Endothelial cell of umbilical vein (primary cell): Measurements from ENCODE around the gene ARHGAP11B.
"Not testable (repeated sequence)": the region's sequence is repeated elsewhere in the genome, so short reads cannot be mapped to it uniquely, and the experiment has no call there.

Experiments
- BruUV-seq: library from RNA; stranded (reverse); fragments of 400-500 nt; replicated peaks from 2 replicates; lab custom pipeline; 2021; lab: Mats Ljungman, UMichigan
- CTCF ChIA-PET: fragments of 300-600, 350-600 bp; sonication (Branson Sonifier 250); formaldehyde crosslinking; loops from one replicate; lab custom pipeline; 2021; ENCODE audit warnings: antibody characterized with exemption, inconsistent platforms; lab: Charles Lee
- POLR2A ChIA-PET: fragments of 300-600, 350-600 bp; sonication (Branson Sonifier 250); formaldehyde crosslinking; loops from one replicate; lab custom pipeline; 2021; ENCODE audit warnings: antibody characterized with exemption, inconsistent platforms; lab: Charles Lee
- DNase-seq: peaks from one replicate; pipeline ENCODE4 v3.0.0-alpha.2; 2011; ENCODE audit warnings: low read depth, low spot score
- FAIRE-seq: peaks from 2 replicates; lab custom pipeline; 2011; peaks lifted over from hg19 to GRCh38; lab: Jason Lieb, UNC
- H2AFZ ChIP-seq: 2 replicates; pipeline ENCODE4 v1.6.0; 2012; ENCODE audit warnings: low read depth, low read length, control low read depth, inconsistent platforms
- H3K27ac ChIP-seq: 2 replicates; pipeline ENCODE4 v1.5.1; 2011; ENCODE audit warnings: low read depth, mild to moderate bottlenecking, control low read depth, low read length, moderate library complexity; ENCODE audit not compliant: insufficient read depth
- H3K27me3 ChIP-seq, 2 experiments: 2 replicates each; pipeline versions ENCODE4 v1.6.0 to v1.6.1; 2011; ENCODE audit warnings: low read length in 2 of 2, mixed read lengths in 1 of 2; ENCODE audit not compliant: control insufficient read depth in 2 of 2, insufficient read depth in 2 of 2
- H3K36me3 ChIP-seq, 2 experiments: 2 replicates in 1 of 2; 3 replicates in 1 of 2; pipeline ENCODE4 v1.5.1; 2011; ENCODE audit warnings: low read length in 2 of 2, mild to moderate bottlenecking in 1 of 2, moderate library complexity in 1 of 2; ENCODE audit not compliant: control insufficient read depth in 2 of 2, insufficient read depth in 2 of 2; ENCODE audit errors: extremely low read depth in 1 of 2
- H3K4me1 ChIP-seq: 3 replicates; pipeline ENCODE4 v1.5.1; 2011; ENCODE audit warnings: mild to moderate bottlenecking, low read length; ENCODE audit not compliant: control insufficient read depth, insufficient read depth; ENCODE audit errors: extremely low read depth
- H3K4me2 ChIP-seq: 2 replicates; pipeline ENCODE4 v1.6.1; 2011; ENCODE audit warnings: low read length, control low read depth, mixed read lengths; ENCODE audit not compliant: insufficient read depth
- H3K4me3 ChIP-seq, 3 experiments: fragments of 200-600 bp in 1 of 3; sonication (generic), shearing (Covaris generic) in 1 of 3; replicated peaks in 1 of 3; 2 replicates each; pipeline ENCODE4 v1.5.1; 2011 to 2016; ENCODE audit warnings: control low read depth in 3 of 3, low read length in 3 of 3, mild to moderate bottlenecking in 2 of 3, inconsistent platforms in 1 of 3, low read depth in 1 of 3, moderate library complexity in 1 of 3; ENCODE audit not compliant: insufficient read depth in 1 of 3
- H3K79me2 ChIP-seq: 2 replicates; pipeline ENCODE4 v1.6.0; 2012; ENCODE audit warnings: low read length, inconsistent platforms; ENCODE audit not compliant: control insufficient read depth, insufficient read depth
- H3K9ac ChIP-seq: replicated peaks from 2 replicates; pipeline ENCODE3; 2011; ENCODE audit warnings: low read length, control low read depth; ENCODE audit not compliant: insufficient read depth; ENCODE audit errors: extremely low read depth
- H3K9me1 ChIP-seq: replicated peaks from 3 replicates; pipeline ENCODE4 v1.6.0; 2011; ENCODE audit warnings: mild to moderate bottlenecking, low read length; ENCODE audit not compliant: control insufficient read depth, insufficient read depth; ENCODE audit errors: extremely low read depth
- H3K9me3 ChIP-seq: replicated peaks from 2 replicates; pipeline ENCODE4 v1.5.1; 2012; ENCODE audit warnings: low read length, inconsistent platforms; ENCODE audit not compliant: control insufficient read depth, insufficient read depth
- H4K20me1 ChIP-seq: replicated peaks from 2 replicates; pipeline ENCODE3; 2011; ENCODE audit warnings: mild to moderate bottlenecking, low read length; ENCODE audit not compliant: control insufficient read depth, insufficient read depth; ENCODE audit errors: extremely low read depth
- dilution Hi-C: fragments of 300-500 bp; cut with MboI; formaldehyde crosslinking; loops from one replicate; pipeline ENCODE4 v1.15.0; 2019; ENCODE audit warnings: low sequenced_read_pairs; ENCODE audit not compliant: extremely low pct_ligation_motif_present
- intact Hi-C: fragments of 100-400 bp; cut with micrococcal nuclease; formaldehyde crosslinking; loops from one replicate; pipeline ENCODE4 v1.10.0; 2022

ARHGAP11B gene

GRCh38 chr15:30661154-30661553 is 35.2 kb downstream of the ARHGAP11B start:
- dilution Hi-C loops, BruUV-seq, H3K36me3 ChIP-seq, H2AFZ ChIP-seq, H3K9me3 ChIP-seq, H3K9ac ChIP-seq, H3K4me3 ChIP-seq, H3K27ac ChIP-seq, POLR2A ChIA-PET, H3K4me1 ChIP-seq, H3K4me2 ChIP-seq, H4K20me1 ChIP-seq, H3K27me3 ChIP-seq, H3K9me1 ChIP-seq: not testable (repeated sequence)
- intact Hi-C loops = loop anchor here (2.0 to 10.0 kb wide), 2 partner anchors 484 to 828 kb away; no protein-coding TSS in a partner anchor
- CTCF ChIA-PET = interaction anchor here (1.5 to 1.9 kb wide), 2 partner anchors 95 to 468 kb away, joined by 3 to 5 read pairs; no protein-coding TSS in a partner anchor
- DNase-seq = peak; percentile 32
- peaks cover 35% of the 10 kb centered on the region for H3K79me2 ChIP-seq
- FAIRE-seq = peak; percentile 46

DNA sequence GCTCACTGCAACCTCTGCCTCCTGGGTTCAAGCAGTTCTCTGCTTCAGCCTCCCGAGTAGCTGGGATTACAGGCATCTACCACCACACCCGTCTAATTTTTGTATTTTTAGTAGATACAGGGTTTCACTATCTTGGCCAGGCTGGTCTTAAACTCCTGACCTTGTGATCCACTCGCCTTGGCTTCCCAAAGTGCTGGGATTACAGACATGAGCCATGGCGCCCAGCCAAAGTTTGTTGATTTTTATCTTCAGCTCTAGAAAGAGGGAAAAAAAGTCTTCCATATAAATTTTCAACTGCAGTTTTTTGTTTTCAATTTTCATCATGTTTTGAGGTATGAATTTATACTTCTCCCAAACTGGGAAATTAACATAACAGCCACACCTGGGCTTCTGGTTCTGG is 43.7 kb downstream of the ARHGAP11B start:
- H3K4me2 ChIP-seq, dilution Hi-C loops, POLR2A ChIA-PET, H3K27ac ChIP-seq, H4K20me1 ChIP-seq, H3K36me3 ChIP-seq, H3K27me3 ChIP-seq, H3K4me3 ChIP-seq, H3K9me1 ChIP-seq, H2AFZ ChIP-seq, H3K9ac ChIP-seq, BruUV-seq, H3K9me3 ChIP-seq, FAIRE-seq: not testable (repeated sequence)
- H3K79me2 ChIP-seq = peaks cover 27% of the 10 kb centered on the region
- H3K4me1 ChIP-seq = peaks cover 15% of the 10 kb centered on the region
- intact Hi-C loops = loop anchor here (10.0 kb wide), 1 partner anchor 475 kb away; no protein-coding TSS in a partner anchor
- peak; percentile 9 for DNase-seq
- CTCF ChIA-PET = interaction anchor here (0.6 to 2.3 kb wide), 4 partner anchors 13 to 819 kb away, joined by 3 to 5 read pairs (median 4); no protein-coding TSS in a partner anchor
